ENCODE measurements around the gene SLC4A2.

The SLC4A2 gene

DNA sequence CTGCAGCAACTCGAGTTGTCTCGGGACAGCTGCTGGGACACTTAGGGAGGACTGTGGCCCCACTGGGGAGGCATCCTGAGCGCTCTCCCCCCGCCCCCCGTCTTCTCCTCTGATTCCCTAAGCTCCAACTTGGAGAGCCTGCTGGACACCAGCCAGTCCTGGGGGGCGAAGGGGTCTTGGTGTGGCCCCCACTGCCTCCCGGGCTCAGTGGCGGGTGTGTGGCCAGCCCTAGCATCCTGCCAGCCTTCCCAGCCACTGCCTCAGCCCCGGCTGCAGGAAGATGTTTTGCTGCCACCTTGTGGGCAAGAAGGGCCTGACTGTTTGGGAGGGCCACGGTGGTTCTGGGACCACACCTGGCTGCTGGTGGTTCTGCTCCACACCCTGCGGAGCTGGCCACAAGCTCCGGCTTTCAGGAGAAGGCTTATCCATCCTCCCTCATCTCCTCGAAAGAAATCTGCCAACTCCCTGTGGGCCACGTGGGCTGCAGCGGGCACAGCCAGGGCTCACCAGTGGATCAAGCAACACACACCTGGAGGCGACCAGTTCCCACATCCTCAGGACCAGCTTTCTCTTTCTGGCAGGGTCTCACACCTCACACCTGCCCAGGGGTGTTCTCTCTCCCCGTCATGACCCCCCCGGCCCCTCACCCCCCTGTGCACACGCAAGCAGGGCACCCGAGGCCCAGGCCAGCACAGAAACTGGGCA, 51.7 kb downstream of the SLC4A2 start:
- Histone ChIP-seq H3K9ac (ENCODE audit: low read depth, low read length) (no peak overlapping the region), H3K36me3 (ENCODE audit: insufficient read depth, low read length) (peaks cover 6% of the 10 kb centered on the region), H3K4me3 (ENCODE audit: low read length) (no peak overlapping the region), H3K4me2 (ENCODE audit: low read length) (no peak overlapping the region), H3K9me3 (replicated peaks; ENCODE audit: low read length) (no peaks in the 10 kb centered on the region), H3K27me3 (ENCODE audit: control insufficient read depth, insufficient read depth, low read length) (no peaks in the 10 kb centered on the region), H3K4me1 (ENCODE audit: control insufficient read depth, insufficient read depth, low read length) (peaks cover 23% of the 10 kb centered on the region)

DNA sequence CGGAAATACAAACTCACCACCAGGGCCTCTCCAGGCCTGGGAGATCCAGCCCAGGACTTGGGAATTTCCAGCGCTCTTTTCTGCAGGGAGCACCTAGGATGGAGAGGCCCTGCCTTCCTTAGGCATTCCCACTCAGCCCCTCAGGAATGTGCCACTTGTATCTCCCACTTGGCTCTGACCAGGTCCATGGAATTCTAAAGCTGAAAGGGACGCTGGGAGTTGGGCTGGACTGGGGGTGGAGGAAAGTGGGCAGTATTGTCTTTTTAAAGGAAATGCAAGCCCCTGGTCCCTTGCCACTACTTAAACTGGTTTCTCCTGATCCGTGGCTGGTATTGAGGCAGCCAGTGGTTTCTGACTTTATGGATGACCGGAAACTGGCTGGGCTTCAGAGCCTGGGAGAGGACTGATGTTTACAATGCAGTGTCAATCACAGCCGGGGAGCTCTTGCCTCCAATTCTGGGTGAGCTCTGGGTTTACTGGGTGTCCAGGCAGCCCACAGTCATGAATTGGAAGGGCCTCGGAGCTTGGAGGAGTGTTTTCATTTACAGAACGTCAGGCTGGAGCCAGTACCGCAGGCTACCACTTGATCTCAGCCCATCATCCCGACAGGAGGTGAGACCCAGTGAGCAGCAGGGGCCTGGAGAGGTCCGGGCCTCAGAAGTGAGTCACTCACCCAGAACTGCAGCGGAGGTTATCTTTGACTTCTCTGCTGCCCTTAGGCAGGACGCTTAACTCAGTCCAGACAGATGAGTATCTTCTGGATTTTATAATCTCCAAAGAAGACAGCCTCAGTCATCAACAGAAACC, 54.2 kb downstream of the SLC4A2 start:
- no peak overlapping the region for H3K4me2 ChIP-seq (ENCODE audit: low read length)
- H3K9me3 ChIP-seq (replicated peaks; ENCODE audit: low read length): no peaks in the 10 kb centered on the region
- peaks cover 16% of the 10 kb centered on the region for H3K36me3 ChIP-seq (ENCODE audit: insufficient read depth, low read length)
- H3K4me1 ChIP-seq (ENCODE audit: control insufficient read depth, insufficient read depth, low read length): peaks cover 23% of the 10 kb centered on the region
- H3K9ac ChIP-seq (ENCODE audit: low read depth, low read length): no peak overlapping the region
- no peaks in the 10 kb centered on the region for H3K27me3 ChIP-seq (ENCODE audit: control insufficient read depth, insufficient read depth, low read length)
- no peak overlapping the region for H3K4me3 ChIP-seq (ENCODE audit: low read length)

DNA sequence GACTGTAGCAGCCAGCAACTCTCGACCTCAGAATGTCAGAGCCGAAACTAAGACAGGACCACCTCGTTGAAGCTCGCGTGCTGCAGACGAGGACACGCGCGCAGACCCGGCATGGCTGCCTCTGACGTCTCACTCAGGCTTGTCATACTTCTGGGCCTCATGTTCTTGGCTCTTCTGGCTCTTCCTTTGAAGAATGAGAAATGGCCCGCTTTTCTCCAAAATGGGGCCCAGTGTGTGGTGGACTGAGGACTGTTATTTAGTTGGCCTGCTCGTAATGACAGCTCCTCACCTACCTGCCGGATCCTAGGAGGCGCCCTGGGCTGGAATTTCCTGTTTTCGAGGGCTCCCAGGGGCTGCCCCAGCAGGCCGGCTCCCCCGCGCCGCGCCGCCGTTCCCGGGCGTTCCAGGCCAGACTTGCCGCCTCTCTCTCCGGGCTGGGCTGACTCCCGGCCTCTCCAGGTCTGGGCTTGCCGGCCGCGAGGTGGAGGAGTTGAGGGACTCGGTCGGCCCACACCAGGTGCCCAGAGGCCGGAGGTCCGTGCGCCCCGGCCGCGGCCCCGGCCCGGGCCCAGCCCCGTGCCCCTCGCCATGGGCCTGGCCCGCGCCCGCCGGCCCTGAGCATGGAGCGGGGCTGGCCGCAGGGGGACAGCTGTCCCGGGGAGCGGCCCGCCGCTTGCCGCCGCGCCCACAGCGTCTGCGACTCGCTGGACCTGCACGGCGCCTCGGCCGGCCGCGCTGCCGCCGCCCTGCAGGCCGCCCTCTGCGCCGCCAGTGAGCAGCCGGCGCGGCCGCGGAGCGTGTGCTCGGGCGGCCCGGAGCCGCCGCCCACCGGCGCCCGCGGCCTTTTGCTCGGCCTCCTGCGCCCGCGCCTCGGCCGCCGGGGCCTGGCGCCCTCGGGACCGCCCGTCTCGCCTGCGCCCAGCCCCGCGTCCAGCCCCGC, 55.0 kb downstream of the SLC4A2 start:
- H3K27me3 ChIP-seq (ENCODE audit: control insufficient read depth, insufficient read depth, low read length): no peaks in the 10 kb centered on the region
- H3K9ac ChIP-seq (ENCODE audit: low read depth, low read length): no peak overlapping the region
- H3K4me2 ChIP-seq (ENCODE audit: low read length): no peak overlapping the region
- peaks cover 18% of the 10 kb centered on the region for H3K4me1 ChIP-seq (ENCODE audit: control insufficient read depth, insufficient read depth, low read length)
- peaks cover 25% of the 10 kb centered on the region for H3K36me3 ChIP-seq (ENCODE audit: insufficient read depth, low read length)
- H3K4me3 ChIP-seq (ENCODE audit: low read length): no peak overlapping the region
- H3K9me3 ChIP-seq (replicated peaks; ENCODE audit: low read length): no peaks in the 10 kb centered on the region

DNA sequence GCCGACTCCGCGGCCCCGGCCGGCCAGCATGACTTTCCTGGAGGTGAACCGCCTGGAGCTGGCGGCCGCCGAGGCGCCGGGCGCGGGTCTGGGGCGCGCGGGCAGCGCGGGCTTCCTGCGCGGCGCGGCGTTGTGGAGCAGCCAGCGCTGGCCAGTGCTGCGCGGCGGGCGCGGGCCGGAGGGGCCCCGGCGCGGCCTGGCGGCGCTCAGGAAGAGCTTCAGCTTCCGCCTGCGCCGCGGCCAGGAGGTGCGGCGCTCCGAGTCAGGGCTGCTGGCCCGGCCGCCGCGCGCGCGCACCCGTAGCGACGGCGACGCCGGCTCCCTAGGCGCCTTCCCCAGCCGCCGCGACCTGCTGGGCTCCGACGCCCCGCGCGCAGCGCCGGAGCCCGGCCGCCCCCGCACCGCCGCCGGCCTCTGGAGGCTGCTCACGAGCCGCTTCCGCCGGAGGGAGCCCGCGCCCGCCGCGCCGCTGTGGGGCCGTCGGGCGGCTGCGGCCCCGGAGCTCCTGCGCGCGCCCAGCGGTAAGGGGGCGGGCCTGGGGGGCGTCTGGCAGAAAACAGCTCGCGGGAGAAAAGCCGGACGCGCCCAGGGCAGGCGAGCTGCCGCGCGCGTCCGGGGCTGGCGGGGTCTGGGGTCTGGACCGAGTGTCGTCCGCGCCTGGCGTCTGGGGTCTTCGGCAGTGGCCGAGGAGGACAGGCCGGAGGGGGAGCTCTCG, 55.9 kb downstream of the SLC4A2 start:
- peaks cover 12% of the 10 kb centered on the region for H3K4me1 ChIP-seq (ENCODE audit: control insufficient read depth, insufficient read depth, low read length)
- H3K27me3 ChIP-seq (ENCODE audit: control insufficient read depth, insufficient read depth, low read length): no peaks in the 10 kb centered on the region
- H3K9me3 ChIP-seq (replicated peaks; ENCODE audit: low read length): no peaks in the 10 kb centered on the region
- no peak overlapping the region for H3K4me2 ChIP-seq (ENCODE audit: low read length)
- no peak overlapping the region for H3K9ac ChIP-seq (ENCODE audit: low read depth, low read length)
- H3K36me3 ChIP-seq (ENCODE audit: insufficient read depth, low read length): peaks cover 33% of the 10 kb centered on the region
- no peak overlapping the region for H3K4me3 ChIP-seq (ENCODE audit: low read length)

DNA sequence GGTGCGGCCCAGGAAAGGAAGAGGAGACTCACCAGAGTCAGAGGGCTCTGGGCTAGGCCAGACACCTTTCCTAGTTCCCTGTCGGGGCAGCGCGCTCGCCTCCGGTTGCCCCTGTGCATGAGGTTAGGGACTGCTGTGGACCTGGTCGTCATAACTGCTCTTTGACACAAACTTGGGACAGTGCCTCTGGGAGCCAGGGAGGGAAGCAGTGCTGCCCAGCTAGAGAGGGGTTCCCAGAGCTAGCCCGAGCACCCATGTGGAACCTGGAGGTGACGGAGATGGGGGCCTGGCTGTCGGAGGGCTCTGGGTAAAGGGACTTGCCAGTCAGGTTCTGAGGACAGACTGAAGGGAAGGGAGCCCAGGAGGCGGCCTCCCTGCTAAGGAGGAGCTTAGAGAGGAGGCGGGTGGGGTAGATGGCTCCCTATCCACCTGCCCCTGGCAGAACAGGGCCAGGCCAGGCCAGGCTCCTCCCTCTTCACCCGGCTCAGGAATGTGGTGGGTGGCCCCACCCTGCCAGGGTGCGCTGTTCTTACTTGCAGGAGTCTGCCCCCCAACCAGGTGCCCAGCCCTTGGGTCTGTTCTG, 56.5 kb downstream of the SLC4A2 start:
- peaks cover 40% of the 10 kb centered on the region for H3K36me3 ChIP-seq (ENCODE audit: insufficient read depth, low read length)
- H3K9ac ChIP-seq (ENCODE audit: low read depth, low read length): no peak overlapping the region
- no peak overlapping the region for H3K4me2 ChIP-seq (ENCODE audit: low read length)
- H3K4me3 ChIP-seq (ENCODE audit: low read length): no peak overlapping the region
- H3K4me1 ChIP-seq (ENCODE audit: control insufficient read depth, insufficient read depth, low read length): peaks cover 12% of the 10 kb centered on the region
- no peaks in the 10 kb centered on the region for H3K9me3 ChIP-seq (replicated peaks; ENCODE audit: low read length)
- H3K27me3 ChIP-seq (ENCODE audit: control insufficient read depth, insufficient read depth, low read length): no peaks in the 10 kb centered on the region

DNA sequence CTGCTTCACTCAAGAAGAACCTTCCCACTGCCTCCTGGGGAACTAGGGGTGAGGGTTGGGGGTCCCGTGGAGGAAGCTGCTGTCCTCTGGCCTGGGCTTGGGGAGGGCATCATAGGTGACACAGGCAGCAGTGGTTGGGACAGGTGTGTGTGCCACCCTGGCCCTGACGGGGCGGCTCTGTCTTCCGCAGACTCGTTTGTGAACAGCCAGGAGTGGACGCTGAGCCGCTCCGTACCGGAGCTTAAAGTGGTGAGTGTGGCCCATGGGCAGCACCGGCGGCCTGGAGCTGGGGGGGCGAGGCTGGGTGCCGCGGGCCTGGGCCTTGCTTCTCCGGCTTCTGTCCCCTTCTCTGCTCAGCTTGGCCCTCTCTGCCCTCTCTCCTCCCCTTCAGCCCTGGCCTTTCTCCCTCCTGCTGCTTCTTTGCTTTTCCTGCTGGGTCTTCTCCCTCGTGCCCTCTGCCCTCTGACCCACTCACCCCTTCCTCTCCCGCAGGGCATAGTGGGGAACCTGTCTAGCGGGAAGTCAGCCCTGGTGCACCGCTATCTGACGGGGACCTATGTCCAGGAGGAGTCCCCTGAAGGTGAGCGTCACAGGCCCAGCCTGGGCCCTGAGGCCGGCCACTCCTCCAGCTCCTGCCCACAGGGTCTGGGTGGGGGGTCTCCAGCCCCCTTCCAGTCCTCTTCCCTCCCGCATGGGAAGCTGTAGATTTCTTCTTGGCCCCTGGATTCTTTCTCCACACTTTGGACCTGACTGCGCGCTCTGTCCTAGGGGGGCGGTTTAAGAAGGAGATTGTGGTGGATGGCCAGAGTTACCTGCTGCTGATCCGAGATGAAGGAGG, 57.4 kb downstream of the SLC4A2 start:
- H3K27me3 ChIP-seq (ENCODE audit: control insufficient read depth, insufficient read depth, low read length): no peaks in the 10 kb centered on the region
- no peak overlapping the region for H3K4me3 ChIP-seq (ENCODE audit: low read length)
- peaks cover 49% of the 10 kb centered on the region for H3K36me3 ChIP-seq (ENCODE audit: insufficient read depth, low read length)
- H3K9me3 ChIP-seq (replicated peaks; ENCODE audit: low read length): no peaks in the 10 kb centered on the region
- no peak overlapping the region for H3K4me2 ChIP-seq (ENCODE audit: low read length)
- H3K4me1 ChIP-seq (ENCODE audit: control insufficient read depth, insufficient read depth, low read length): peaks cover 12% of the 10 kb centered on the region
- H3K9ac ChIP-seq (ENCODE audit: low read depth, low read length): no peak overlapping the region

DNA sequence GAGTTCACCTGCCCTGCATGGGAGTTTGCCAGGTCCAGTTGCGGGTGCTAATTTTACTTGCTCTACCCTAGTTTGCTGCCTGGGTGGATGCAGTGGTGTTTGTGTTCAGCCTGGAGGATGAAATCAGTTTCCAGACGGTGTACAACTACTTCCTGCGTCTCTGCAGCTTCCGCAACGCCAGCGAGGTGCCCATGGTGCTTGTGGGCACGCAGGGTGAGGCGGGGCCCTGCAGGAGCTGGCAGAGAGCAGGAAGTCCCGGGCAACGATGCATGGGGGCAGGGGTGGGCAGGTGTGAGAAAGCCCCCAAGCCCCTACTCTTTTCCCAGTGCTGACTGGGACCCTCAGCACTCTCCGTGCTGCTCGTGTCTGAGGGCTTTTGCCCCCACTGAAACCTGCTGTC, 58.2 kb downstream of the SLC4A2 start:
- no peak overlapping the region for H3K4me3 ChIP-seq (ENCODE audit: low read length)
- no peak overlapping the region for H3K4me2 ChIP-seq (ENCODE audit: low read length)
- H3K9ac ChIP-seq (ENCODE audit: low read depth, low read length): no peak overlapping the region
- H3K36me3 ChIP-seq (ENCODE audit: insufficient read depth, low read length): peaks cover 50% of the 10 kb centered on the region
- peaks cover 12% of the 10 kb centered on the region for H3K4me1 ChIP-seq (ENCODE audit: control insufficient read depth, insufficient read depth, low read length)
- H3K9me3 ChIP-seq (replicated peaks; ENCODE audit: low read length): no peaks in the 10 kb centered on the region
- no peaks in the 10 kb centered on the region for H3K27me3 ChIP-seq (ENCODE audit: control insufficient read depth, insufficient read depth, low read length)

DNA sequence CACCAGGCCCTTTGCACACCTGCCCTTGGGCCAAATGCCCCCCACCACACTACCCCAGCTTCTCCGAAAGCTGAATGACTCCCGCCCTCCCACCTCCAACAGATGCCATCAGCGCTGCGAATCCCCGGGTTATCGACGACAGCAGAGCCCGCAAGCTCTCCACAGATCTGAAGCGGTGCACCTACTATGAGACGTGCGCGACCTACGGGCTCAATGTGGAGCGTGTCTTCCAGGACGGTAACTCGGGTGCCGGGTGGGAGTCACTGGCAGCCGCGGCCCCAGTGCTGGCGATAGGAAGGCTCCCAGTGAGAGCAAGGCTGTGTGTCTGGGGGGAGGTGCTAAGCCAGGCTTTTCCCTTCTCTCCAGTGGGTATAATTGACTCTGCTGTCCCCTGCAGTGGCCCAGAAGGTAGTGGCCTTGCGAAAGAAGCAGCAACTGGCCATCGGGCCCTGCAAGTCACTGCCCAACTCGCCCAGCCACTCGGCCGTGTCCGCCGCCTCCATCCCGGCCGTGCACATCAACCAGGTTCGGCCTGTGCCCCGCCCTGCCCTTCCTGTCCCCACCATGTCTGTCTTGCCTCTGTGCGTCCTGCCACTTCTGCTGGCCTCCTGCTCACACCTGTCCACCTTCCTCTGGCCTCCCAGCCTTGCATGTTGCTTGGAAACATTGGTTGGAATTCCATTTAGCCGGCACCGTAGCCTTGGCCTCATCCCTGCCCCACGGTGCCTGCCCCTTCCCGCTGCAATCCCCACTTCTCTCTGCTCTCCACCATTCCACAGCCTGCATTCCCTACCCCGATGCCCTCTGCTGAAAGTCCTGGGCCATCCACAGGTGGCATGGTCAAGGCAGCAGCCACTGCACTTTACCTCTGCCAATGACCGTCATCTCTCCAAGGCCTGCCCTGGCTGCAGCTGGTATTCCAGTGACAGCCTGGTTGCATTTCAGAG, 59.0 kb downstream of the SLC4A2 start:
- Histone ChIP-seq H3K9me3 (replicated peaks; ENCODE audit: low read length) (no peaks in the 10 kb centered on the region), H3K4me1 (ENCODE audit: control insufficient read depth, insufficient read depth, low read length) (peaks cover 11% of the 10 kb centered on the region), H3K27me3 (ENCODE audit: control insufficient read depth, insufficient read depth, low read length) (no peaks in the 10 kb centered on the region), H3K4me3 (ENCODE audit: low read length) (no peak overlapping the region), H3K36me3 (ENCODE audit: insufficient read depth, low read length) (peaks cover 54% of the 10 kb centered on the region), H3K9ac (ENCODE audit: low read depth, low read length) (no peak overlapping the region), H3K4me2 (ENCODE audit: low read length) (no peak overlapping the region)

DNA sequence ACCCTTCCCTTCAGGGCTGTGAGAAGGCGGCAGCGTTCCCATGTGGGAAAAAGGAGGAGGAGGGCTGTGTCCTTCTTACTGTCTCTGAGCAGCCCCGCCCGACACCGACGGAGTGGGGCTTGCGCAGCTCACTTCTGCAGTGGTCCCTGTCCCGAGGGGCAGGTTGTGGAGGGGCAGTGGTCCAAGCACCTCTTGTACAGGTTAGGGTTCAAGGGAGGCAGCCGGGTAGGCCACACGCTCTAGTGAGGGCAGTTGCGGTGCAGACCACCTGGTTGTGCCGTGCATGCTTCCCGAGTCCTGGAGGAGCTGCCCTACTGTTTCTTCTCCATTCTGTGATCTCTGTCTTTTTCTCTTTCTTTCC, 59.6 kb downstream of the SLC4A2 start:
- Histone ChIP-seq H3K4me2 (ENCODE audit: low read length) (no peak overlapping the region), H3K4me3 (ENCODE audit: low read length) (no peak overlapping the region), H3K4me1 (ENCODE audit: control insufficient read depth, insufficient read depth, low read length) (peaks cover 4% of the 10 kb centered on the region), H3K9me3 (replicated peaks; ENCODE audit: low read length) (no peaks in the 10 kb centered on the region), H3K27me3 (ENCODE audit: control insufficient read depth, insufficient read depth, low read length) (no peaks in the 10 kb centered on the region), H3K9ac (ENCODE audit: low read depth, low read length) (no peak overlapping the region), H3K36me3 (ENCODE audit: insufficient read depth, low read length) (peaks cover 57% of the 10 kb centered on the region)

Data from skeletal muscle satellite cell (primary cell).